ENCODE measurements around the gene C1orf21.

DNA sequence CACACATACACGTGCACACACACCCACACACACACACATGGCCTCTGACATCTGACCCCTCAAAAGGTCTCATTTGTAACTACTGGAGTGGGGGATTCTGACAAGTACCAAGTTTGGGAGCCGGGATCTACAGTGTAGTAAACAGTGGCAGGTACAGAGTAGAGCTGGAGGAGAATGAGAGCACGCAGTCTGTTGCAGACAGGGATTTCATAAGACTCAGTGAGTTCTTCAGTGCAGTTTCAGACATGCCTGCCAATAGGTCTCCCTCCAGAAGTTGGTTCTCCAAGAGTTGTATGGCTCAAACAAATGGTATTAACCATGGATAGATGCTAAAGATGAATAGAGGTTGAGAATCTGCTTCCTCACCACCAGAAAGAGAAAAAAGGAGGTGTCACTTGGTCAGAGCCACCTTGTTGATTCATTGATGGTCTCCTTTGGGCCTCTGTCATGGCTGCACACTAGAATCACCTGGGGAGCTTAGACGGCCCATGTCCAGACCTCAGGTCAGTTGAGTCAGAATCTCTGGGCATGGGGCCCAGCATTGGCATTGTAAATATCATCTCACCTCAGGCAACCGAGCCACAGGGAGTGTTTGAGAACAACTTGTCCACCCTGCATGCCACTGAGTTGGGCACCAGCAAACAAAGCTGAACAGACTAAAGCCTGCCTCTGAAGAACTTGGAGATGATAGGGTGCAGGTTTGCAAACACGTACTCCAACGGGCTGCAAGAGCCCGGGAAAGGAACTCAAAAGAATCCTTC is 245.8 kb downstream of the C1orf21 start:
- TF ChIP-seq EZH2 (IDR thresholded peaks at IDR 0.05) (no peak), POLR2AphosphoS5 (IDR thresholded peaks at IDR 0.05; ENCODE audit: borderline replicate concordance, low read depth, low read length) (no peak), FOXP2 (optimal IDR thresholded peaks at IDR 0.05; ENCODE audit: control extremely low read depth, extremely low read length, insufficient read depth) (no peak)
